ENCODE data around the gene S100A16. TPM values are rescaled to one million over a fixed set of nuclear protein-coding genes. Genes with fewer than 3 reads are reported as not detected.

The S100A16 gene
- total and polyA plus RNA-seq, 2 donors (not counting 1 experiment from before 2014, with no cell fraction given) = 121 to 182 TPM

GRCh38 chr1:153570874-153571273 is 42.1 kb downstream of the S100A16 start:
- peaks cover 33% of the 10 kb centered on the region for H3K4me1 ChIP-seq (ENCODE audit: control insufficient read depth, extremely low read depth, insufficient read depth, low read length)
- DNase-seq (ENCODE audit: low read depth in 2 of 2) = no peak
- H3K27me3 ChIP-seq (ENCODE audit: control insufficient read depth, insufficient read depth, low read length) = no peaks in the 10 kb centered on the region
- no peaks in the 10 kb centered on the region for H3K36me3 ChIP-seq (ENCODE audit: control insufficient read depth, insufficient read depth, low read length)
- H3K79me2 ChIP-seq (ENCODE audit: control insufficient read depth, insufficient read depth, low read length) = no peaks in the 10 kb centered on the region
- H3K4me2 ChIP-seq (ENCODE audit: extremely low read depth, insufficient read depth, low read length) = no peak overlapping the region
- no peak for TF ChIP-seq EZH2 (IDR thresholded peaks at IDR 0.05; ENCODE audit: low read length, missing control alignments)
- no peak for TF ChIP-seq CTCF (conservative IDR thresholded peaks at IDR 0.05 in 1 of 2, IDR thresholded peaks at IDR 0.05 in 1 of 2; ENCODE audit: low read depth in 1 of 2, low read length in 2 of 2)
- no peak overlapping the region for H3K27ac ChIP-seq (ENCODE audit: insufficient read depth, low read length)
- no peak overlapping the region for H3K9ac ChIP-seq (ENCODE audit: insufficient read depth, low read length)
- H4K20me1 ChIP-seq (ENCODE audit: control insufficient read depth, extremely low read depth, insufficient read depth, low read length) = no peaks in the 10 kb centered on the region
- no peaks in the 10 kb centered on the region for H3K9me3 ChIP-seq (ENCODE audit: control insufficient read depth, insufficient read depth, low read depth, low read length)
- H2AFZ ChIP-seq (ENCODE audit: low read length) = no peak overlapping the region
- no peak overlapping the region for H3K4me3 ChIP-seq (replicated peaks in 1 of 4; ENCODE audit: control extremely low read depth in 1 of 4, insufficient read depth in 1 of 4, low read depth in 3 of 4, low read length in 4 of 4)

- no peak for TF ChIP-seq CTCF (conservative IDR thresholded peaks at IDR 0.05 in 1 of 2, IDR thresholded peaks at IDR 0.05 in 1 of 2; ENCODE audit: low read depth in 1 of 2, low read length in 2 of 2)
- no peak for TF ChIP-seq EZH2 (IDR thresholded peaks at IDR 0.05; ENCODE audit: low read length, missing control alignments)
- no peaks in the 10 kb centered on the region for H4K20me1 ChIP-seq (ENCODE audit: control insufficient read depth, extremely low read depth, insufficient read depth, low read length)
- H3K27me3 ChIP-seq (ENCODE audit: control insufficient read depth, insufficient read depth, low read length) = no peaks in the 10 kb centered on the region
- H3K4me1 ChIP-seq (ENCODE audit: control insufficient read depth, extremely low read depth, insufficient read depth, low read length) = peaks cover 41% of the 10 kb centered on the region
- H2AFZ ChIP-seq (ENCODE audit: low read length) = no peak overlapping the region
- no peak overlapping the region for H3K9ac ChIP-seq (ENCODE audit: insufficient read depth, low read length)
- H3K4me2 ChIP-seq (ENCODE audit: extremely low read depth, insufficient read depth, low read length) = no peak overlapping the region
- no peak overlapping the region for H3K27ac ChIP-seq (ENCODE audit: insufficient read depth, low read length)
- no peaks in the 10 kb centered on the region for H3K36me3 ChIP-seq (ENCODE audit: control insufficient read depth, insufficient read depth, low read length)
- no peaks in the 10 kb centered on the region for H3K9me3 ChIP-seq (ENCODE audit: control insufficient read depth, insufficient read depth, low read depth, low read length)
- no peak for DNase-seq (ENCODE audit: low read depth in 2 of 2)
- no peak overlapping the region for H3K4me3 ChIP-seq (replicated peaks in 1 of 4; ENCODE audit: control extremely low read depth in 1 of 4, insufficient read depth in 1 of 4, low read depth in 3 of 4, low read length in 4 of 4)
- H3K79me2 ChIP-seq (ENCODE audit: control insufficient read depth, insufficient read depth, low read length) = no peaks in the 10 kb centered on the region
These were observed 43.5 kb downstream of the S100A16 start for GRCh38 chr1:153569465-153569864.

GRCh38 chr1:153568367-153569099 is 44.4 kb downstream of the S100A16 start:
- H2AFZ ChIP-seq (ENCODE audit: low read length) = peak overlapping the region; percentile 96
- no peaks in the 10 kb centered on the region for H3K36me3 ChIP-seq (ENCODE audit: control insufficient read depth, insufficient read depth, low read length)
- no peaks in the 10 kb centered on the region for H4K20me1 ChIP-seq (ENCODE audit: control insufficient read depth, extremely low read depth, insufficient read depth, low read length)
- H3K4me1 ChIP-seq (ENCODE audit: control insufficient read depth, extremely low read depth, insufficient read depth, low read length) = peaks cover 41% of the 10 kb centered on the region
- peak overlapping the region; percentile 100 for H3K27ac ChIP-seq (ENCODE audit: insufficient read depth, low read length)
- no peaks in the 10 kb centered on the region for H3K79me2 ChIP-seq (ENCODE audit: control insufficient read depth, insufficient read depth, low read length)
- peak overlapping the region; percentile 75 for H3K4me2 ChIP-seq (ENCODE audit: extremely low read depth, insufficient read depth, low read length)
- peak overlapping the region in 1 of 4 experiments; percentile 2 for H3K4me3 ChIP-seq (replicated peaks in 1 of 4; ENCODE audit: control extremely low read depth in 1 of 4, insufficient read depth in 1 of 4, low read depth in 3 of 4, low read length in 4 of 4)
- DNase-seq (ENCODE audit: low read depth in 2 of 2) = peak; percentile 81 to 83
- H3K9me3 ChIP-seq (ENCODE audit: control insufficient read depth, insufficient read depth, low read depth, low read length) = no peaks in the 10 kb centered on the region
- no peak overlapping the region for H3K9ac ChIP-seq (ENCODE audit: insufficient read depth, low read length)
- TF ChIP-seq CTCF (conservative IDR thresholded peaks at IDR 0.05 in 1 of 2, IDR thresholded peaks at IDR 0.05 in 1 of 2; ENCODE audit: low read depth in 1 of 2, low read length in 2 of 2) (peak; percentile 95 to 97), EZH2 (IDR thresholded peaks at IDR 0.05; ENCODE audit: low read length, missing control alignments) (no peak)
- no peaks in the 10 kb centered on the region for H3K27me3 ChIP-seq (ENCODE audit: control insufficient read depth, insufficient read depth, low read length)
